Measurements from ENCODE around the gene KCNC3.
A peak's percentile ranks its signal among the peaks of the same experiment; 100 is the strongest.
"Not testable (repeated sequence)": the region's sequence is repeated elsewhere in the genome, so short reads cannot be mapped to it uniquely, and the experiment has no call there.

KCNC3 gene

GRCh38 chr19:50353487-50353880, 24.3 kb upstream of the KCNC3 start:
- not testable (repeated sequence) for H3K9ac ChIP-seq (ENCODE audit: low read length in 5 of 5)

GRCh38 chr19:50352242-50352641, 23.1 kb upstream of the KCNC3 start:
- Histone ChIP-seq H3K4me3 (ENCODE audit: low read depth in 1 of 5, low read length in 5 of 5) (no peak overlapping the region), H3K9me3 (ENCODE audit: control insufficient read depth in 5 of 5, low read length in 5 of 5) (no peaks in the 10 kb centered on the region), H3K4me1 (ENCODE audit: control insufficient read depth in 5 of 5, insufficient read depth in 5 of 5, low read length in 5 of 5) (peaks cover 0 to 2% (median 2%) of the 10 kb centered on the region in 5 donors), H3K36me3 (ENCODE audit: control insufficient read depth in 5 of 5, insufficient read depth in 5 of 5, low read length in 5 of 5) (no peaks in the 10 kb centered on the region), H3K27ac (ENCODE audit: low read depth, low read length) (no peak overlapping the region), H3K9ac (ENCODE audit: low read length in 5 of 5) (no peak overlapping the region), H3K27me3 (ENCODE audit: control insufficient read depth in 5 of 5, insufficient read depth in 4 of 5, low read length in 5 of 5) (peaks cover 0 to 12% (median 0%) of the 10 kb centered on the region in 5 donors)

More at GRCh38 chr19:50353487-50353880, 24.3 kb upstream of the KCNC3 start:
- H3K36me3 ChIP-seq (ENCODE audit: control insufficient read depth in 5 of 5, insufficient read depth in 5 of 5, low read length in 5 of 5); H3K9me3 ChIP-seq (ENCODE audit: control insufficient read depth in 5 of 5, low read length in 5 of 5); H3K27ac ChIP-seq (ENCODE audit: low read depth, low read length); H3K4me3 ChIP-seq (ENCODE audit: low read depth in 1 of 5, low read length in 5 of 5): not testable (repeated sequence)
- Histone ChIP-seq H3K27me3 (ENCODE audit: control insufficient read depth in 5 of 5, insufficient read depth in 4 of 5, low read length in 5 of 5) (peaks cover 0 to 12% (median 0%) of the 10 kb centered on the region in 5 donors), H3K4me1 (ENCODE audit: control insufficient read depth in 5 of 5, insufficient read depth in 5 of 5, low read length in 5 of 5) (peaks cover 0 to 14% (median 13%) of the 10 kb centered on the region in 5 donors)

- Histone ChIP-seq H3K9me3 (ENCODE audit: control insufficient read depth in 5 of 5, low read length in 5 of 5) (peaks cover 2 to 8% (median 6%) of the 10 kb centered on the region in 5 donors), H3K36me3 (ENCODE audit: control insufficient read depth in 5 of 5, insufficient read depth in 5 of 5, low read length in 5 of 5) (no peaks in the 10 kb centered on the region), H3K4me3 (ENCODE audit: low read depth in 1 of 5, low read length in 5 of 5) (no peak overlapping the region), H3K27me3 (ENCODE audit: control insufficient read depth in 5 of 5, insufficient read depth in 4 of 5, low read length in 5 of 5) (peaks cover 0 to 12% (median 0%) of the 10 kb centered on the region in 5 donors), H3K4me1 (ENCODE audit: control insufficient read depth in 5 of 5, insufficient read depth in 5 of 5, low read length in 5 of 5) (peaks cover 0 to 3% (median 0%) of the 10 kb centered on the region in 5 donors), H3K27ac (ENCODE audit: low read depth, low read length) (no peak overlapping the region), H3K9ac (ENCODE audit: low read length in 5 of 5) (no peak overlapping the region)
Measured at GRCh38 chr19:50349277-50350057, 20.3 kb upstream of the KCNC3 start.

GRCh38 chr19:50347089-50347581, 18.0 kb upstream of the KCNC3 start:
- H3K4me1 ChIP-seq (ENCODE audit: control insufficient read depth in 5 of 5, insufficient read depth in 5 of 5, low read length in 5 of 5): peaks cover 0 to 10% (median 0%) of the 10 kb centered on the region in 5 donors
- peaks cover 0 to 12% (median 0%) of the 10 kb centered on the region in 5 donors for H3K27me3 ChIP-seq (ENCODE audit: control insufficient read depth in 5 of 5, insufficient read depth in 4 of 5, low read length in 5 of 5)
- not testable (repeated sequence) for H3K9ac ChIP-seq (ENCODE audit: low read length in 5 of 5); H3K27ac ChIP-seq (ENCODE audit: low read depth, low read length); H3K36me3 ChIP-seq (ENCODE audit: control insufficient read depth in 5 of 5, insufficient read depth in 5 of 5, low read length in 5 of 5); H3K4me3 ChIP-seq (ENCODE audit: low read depth in 1 of 5, low read length in 5 of 5); H3K9me3 ChIP-seq (ENCODE audit: control insufficient read depth in 5 of 5, low read length in 5 of 5)

GRCh38 chr19:50344661-50345318, 15.6 kb upstream of the KCNC3 start:
- Histone ChIP-seq H3K9ac (ENCODE audit: low read length in 5 of 5) (no peak overlapping the region), H3K9me3 (ENCODE audit: control insufficient read depth in 5 of 5, low read length in 5 of 5) (peaks cover 2 to 8% (median 6%) of the 10 kb centered on the region in 5 donors), H3K4me3 (ENCODE audit: low read depth in 1 of 5, low read length in 5 of 5) (peak overlapping the region in 1 of 5 donors; percentile 35), H3K27me3 (ENCODE audit: control insufficient read depth in 5 of 5, insufficient read depth in 4 of 5, low read length in 5 of 5) (peaks cover 0 to 5% (median 0%) of the 10 kb centered on the region in 5 donors), H3K36me3 (ENCODE audit: control insufficient read depth in 5 of 5, insufficient read depth in 5 of 5, low read length in 5 of 5) (no peaks in the 10 kb centered on the region), H3K4me1 (ENCODE audit: control insufficient read depth in 5 of 5, insufficient read depth in 5 of 5, low read length in 5 of 5) (peaks cover 0 to 10% (median 0%) of the 10 kb centered on the region in 5 donors), H3K27ac (ENCODE audit: low read depth, low read length) (no peak overlapping the region)

GRCh38 chr19:50341091-50341564, 12.0 kb upstream of the KCNC3 start:
- Histone ChIP-seq H3K4me1 (ENCODE audit: control insufficient read depth in 5 of 5, insufficient read depth in 5 of 5, low read length in 5 of 5) (peaks cover 0 to 10% (median 3%) of the 10 kb centered on the region in 5 donors), H3K4me3 (ENCODE audit: low read depth in 1 of 5, low read length in 5 of 5) (no peak overlapping the region), H3K9me3 (ENCODE audit: control insufficient read depth in 5 of 5, low read length in 5 of 5) (peaks cover 2 to 8% (median 6%) of the 10 kb centered on the region in 5 donors), H3K9ac (ENCODE audit: low read length in 5 of 5) (no peak overlapping the region), H3K27ac (ENCODE audit: low read depth, low read length) (no peak overlapping the region), H3K36me3 (ENCODE audit: control insufficient read depth in 5 of 5, insufficient read depth in 5 of 5, low read length in 5 of 5) (no peaks in the 10 kb centered on the region), H3K27me3 (ENCODE audit: control insufficient read depth in 5 of 5, insufficient read depth in 4 of 5, low read length in 5 of 5) (peaks cover 0 to 9% (median 0%) of the 10 kb centered on the region in 5 donors)

GRCh38 chr19:50340331-50340730, 11.2 kb upstream of the KCNC3 start:
- H3K9me3 ChIP-seq (ENCODE audit: control insufficient read depth in 5 of 5, low read length in 5 of 5): peaks cover 2 to 8% (median 6%) of the 10 kb centered on the region in 5 donors
- H3K9ac ChIP-seq (ENCODE audit: low read length in 5 of 5): no peak overlapping the region
- H3K27ac ChIP-seq (ENCODE audit: low read depth, low read length): no peak overlapping the region
- H3K27me3 ChIP-seq (ENCODE audit: control insufficient read depth in 5 of 5, insufficient read depth in 4 of 5, low read length in 5 of 5): peaks cover 0 to 9% (median 0%) of the 10 kb centered on the region in 5 donors
- H3K4me1 ChIP-seq (ENCODE audit: control insufficient read depth in 5 of 5, insufficient read depth in 5 of 5, low read length in 5 of 5): peaks cover 0 to 10% (median 3%) of the 10 kb centered on the region in 5 donors
- H3K36me3 ChIP-seq (ENCODE audit: control insufficient read depth in 5 of 5, insufficient read depth in 5 of 5, low read length in 5 of 5): no peaks in the 10 kb centered on the region
- H3K4me3 ChIP-seq (ENCODE audit: low read depth in 1 of 5, low read length in 5 of 5): no peak overlapping the region

- not testable (repeated sequence) for H3K4me3 ChIP-seq (ENCODE audit: low read depth in 1 of 5, low read length in 5 of 5); H3K9me3 ChIP-seq (ENCODE audit: control insufficient read depth in 5 of 5, low read length in 5 of 5); H3K36me3 ChIP-seq (ENCODE audit: control insufficient read depth in 5 of 5, insufficient read depth in 5 of 5, low read length in 5 of 5); H3K9ac ChIP-seq (ENCODE audit: low read length in 5 of 5); H3K27ac ChIP-seq (ENCODE audit: low read depth, low read length)
- H3K27me3 ChIP-seq (ENCODE audit: control insufficient read depth in 5 of 5, insufficient read depth in 4 of 5, low read length in 5 of 5): peaks cover 8 to 24% (median 14%) of the 10 kb centered on the region in 5 donors
- H3K4me1 ChIP-seq (ENCODE audit: control insufficient read depth in 5 of 5, insufficient read depth in 5 of 5, low read length in 5 of 5): peaks cover 3 to 20% (median 16%) of the 10 kb centered on the region in 5 donors
Measured at GRCh38 chr19:50337031-50337430, 7.9 kb upstream of the KCNC3 start.

- no peak overlapping the region for H3K9ac ChIP-seq (ENCODE audit: low read length in 5 of 5)
- H3K4me3 ChIP-seq (ENCODE audit: low read depth in 1 of 5, low read length in 5 of 5): no peak overlapping the region
- no peak overlapping the region for H3K27ac ChIP-seq (ENCODE audit: low read depth, low read length)
- H3K4me1 ChIP-seq (ENCODE audit: control insufficient read depth in 5 of 5, insufficient read depth in 5 of 5, low read length in 5 of 5): peaks cover 3 to 35% (median 23%) of the 10 kb centered on the region in 5 donors
- H3K36me3 ChIP-seq (ENCODE audit: control insufficient read depth in 5 of 5, insufficient read depth in 5 of 5, low read length in 5 of 5): no peaks in the 10 kb centered on the region
- peaks cover 12 to 36% (median 30%) of the 10 kb centered on the region in 5 donors for H3K27me3 ChIP-seq (ENCODE audit: control insufficient read depth in 5 of 5, insufficient read depth in 4 of 5, low read length in 5 of 5)
- no peaks in the 10 kb centered on the region for H3K9me3 ChIP-seq (ENCODE audit: control insufficient read depth in 5 of 5, low read length in 5 of 5)
Measured at GRCh38 chr19:50334741-50335421, 5.7 kb upstream of the KCNC3 start.
